PC-3 (cell line): ENCODE measurements around the gene COL9A3. TPM values are rescaled to one million over a fixed set of nuclear protein-coding genes. Genes with fewer than 3 reads are reported as not detected.

Source experiments
- ATAC-seq: fragments of 200-7000 bp; cut with Tn5 transposase; 2 replicates; pipeline ENCODE4 v1.9.1; 2020; ENCODE audit warnings: mild to moderate bottlenecking, moderate library complexity
- BruUV-seq: library from RNA; stranded (reverse); fragments of 400-500 nt; replicated peaks from 2 replicates; lab custom pipeline; 2021; lab: Mats Ljungman, UMichigan
- CTCF ChIA-PET: fragments of 300-600 bp; sonication (Branson Sonifier 250); formaldehyde crosslinking; loops from one replicate; lab custom pipeline; 2022; ENCODE audit warnings: antibody characterized with exemption; lab: Charles Lee
- POLR2A ChIA-PET: fragments of 300-600 bp; sonication (Branson Sonifier 250); formaldehyde crosslinking; loops from one replicate; lab custom pipeline; 2022; ENCODE audit warnings: antibody characterized with exemption; ENCODE audit not compliant: unreplicated experiment; lab: Charles Lee
- DNase-seq: peaks from one replicate; pipeline ENCODE4 v3.0.0-alpha.2; 2015
- H2AFZ ChIP-seq: fragments of 300-600 bp; sonication (generic); 2 replicates; pipeline ENCODE4 v1.6.0; 2016; ENCODE audit warnings: antibody characterized with exemption, low read length
- H3F3A ChIP-seq: fragments of 300-600 bp; sonication (generic); one replicate; pipeline ENCODE4 v1.6.0; 2017; ENCODE audit warnings: antibody characterized with exemption, low read length, control low read depth, mild to moderate bottlenecking; ENCODE audit not compliant: unreplicated experiment
- H3K27ac ChIP-seq: fragments of 300-600 bp; sonication (generic); 2 replicates; pipeline ENCODE4 v1.5.1; 2016; ENCODE audit warnings: mild to moderate bottlenecking, low read length
- H3K27me3 ChIP-seq: fragments of 300-600 bp; sonication (generic); 2 replicates; pipeline ENCODE4 v1.6.1; 2016; ENCODE audit warnings: low read length, mixed read lengths
- H3K36me3 ChIP-seq: fragments of 300-600 bp; sonication (generic); 2 replicates; pipeline ENCODE4 v1.6.1; 2016; ENCODE audit warnings: low read depth, mixed run types, low read length, mixed read lengths
- H3K4me1 ChIP-seq: fragments of 300-600 bp; sonication (generic); 2 replicates; pipeline ENCODE4 v1.5.1; 2016; ENCODE audit warnings: low read length; ENCODE audit not compliant: insufficient read depth
- H3K4me2 ChIP-seq: fragments of 300-600 bp; sonication (generic); 2 replicates; pipeline ENCODE4 v1.6.0; 2016; ENCODE audit warnings: low read length
- H3K4me3 ChIP-seq: fragments of 300-600 bp; sonication (generic); 2 replicates; pipeline ENCODE4 v1.5.1; 2016; ENCODE audit warnings: mild to moderate bottlenecking, low read length, mixed read lengths
- H3K79me2 ChIP-seq: fragments of 300-600 bp; sonication (generic); 2 replicates; pipeline ENCODE4 v1.6.1; 2017; ENCODE audit warnings: low read length, mixed read lengths
- H3K9ac ChIP-seq: fragments of 300-600 bp; sonication (generic); 2 replicates; pipeline ENCODE4 v1.6.0; 2016; ENCODE audit warnings: mild to moderate bottlenecking, low read length
- H3K9me2 ChIP-seq: fragments of 300-600 bp; sonication (generic); replicated peaks from 2 replicates; pipeline ENCODE4 v1.6.1; 2016; ENCODE audit warnings: mixed run types, low read length, mixed read lengths
- H3K9me3 ChIP-seq: fragments of 300-600 bp; sonication (generic); 2 replicates; pipeline ENCODE4 v1.6.1; 2016; ENCODE audit warnings: low read length, mixed read lengths
- H4K20me1 ChIP-seq: fragments of 300-600 bp; sonication (generic); 2 replicates; pipeline ENCODE4 v1.6.1; 2016; ENCODE audit warnings: low read length, mixed read lengths
- CTCF ChIP-seq: fragments of 300-600 bp; sonication (generic); conservative IDR thresholded peaks from 2 replicates; pipeline ENCODE4 v1.5.1; 2017; ENCODE audit warnings: antibody characterized with exemption, low read depth, mild to moderate bottlenecking, low read length
- EZH2 ChIP-seq: fragments of 300-600 bp; sonication (generic); IDR thresholded peaks from one replicate; pipeline ENCODE4 v1.6.1; 2017; ENCODE audit warnings: antibody characterized with exemption, mild to moderate bottlenecking, low read length; ENCODE audit not compliant: unreplicated experiment
- EZH2phosphoT487 ChIP-seq: fragments of 300-600 bp; sonication (generic); IDR thresholded peaks from 2 replicates; pipeline ENCODE4 v1.6.1; 2018; ENCODE audit warnings: mild to moderate bottlenecking, antibody characterized with exemption, low read length, borderline replicate concordance
- intact Hi-C: fragments of 100-400 bp; cut with micrococcal nuclease; formaldehyde crosslinking; loops from 2 replicates; pipeline ENCODE4 v1.9.0; 2023
- total RNA-seq: library from RNA; depleted of rRNA; stranded (reverse); fragments of >200 nt; gene quantifications from 2 replicates; pipeline ENCODE4 v1.2.3, GENCODE V29; 2014

COL9A3 gene
- total RNA-seq, 1 experiment from 2014 or later, result 14.3 TPM

- intact Hi-C loops, result no loop called here
Observed at GRCh38 chr20:62832951-62833391, 16.1 kb downstream of the COL9A3 start.

GRCh38 chr20:62834967-62835730, 18.3 kb downstream of the COL9A3 start:
- intact Hi-C loops, result no loop called here
- no peak overlapping the region for H3K27ac ChIP-seq
- H3K27me3 ChIP-seq, result no peaks in the 10 kb centered on the region
- ATAC-seq (no peak), DNase-seq (no peak)
- H4K20me1 ChIP-seq, result no peaks in the 10 kb centered on the region
- BruUV-seq, result no TSS peak
- H3K9me3 ChIP-seq, result no peaks in the 10 kb centered on the region
- ChIA-PET POLR2A (no interaction called here), CTCF (interaction anchor here (0.5 to 0.6 kb wide), 2 partner anchors 10 to 12 kb away, joined by 3 to 11 read pairs; no protein-coding TSS in a partner anchor)
- H3F3A ChIP-seq, result no peaks in the 10 kb centered on the region
- peaks cover 28% of the 10 kb centered on the region for H3K4me1 ChIP-seq
- H3K79me2 ChIP-seq, result no peaks in the 10 kb centered on the region
- no peaks in the 10 kb centered on the region for H3K36me3 ChIP-seq
- H3K4me3 ChIP-seq, result no peak overlapping the region
- no peak overlapping the region for H3K9ac ChIP-seq
- no peak overlapping the region for H2AFZ ChIP-seq
- TF ChIP-seq CTCF, result no peak
- no peak for TF ChIP-seq EZH2
- no peak for TF ChIP-seq EZH2phosphoT487
- peak overlapping the region; percentile 76; the same call in 1 of the 2 replicates for H3K4me2 ChIP-seq
- no peaks in the 10 kb centered on the region for H3K9me2 ChIP-seq

More at GRCh38 chr20:62832951-62833391, 16.1 kb downstream of the COL9A3 start:
- DNase-seq (no peak), ATAC-seq (peak; percentile 28)
- ChIA-PET CTCF (interaction anchor here (1.8 kb wide), 1 partner anchor 10 kb away, joined by 8 read pairs; no protein-coding TSS in a partner anchor), POLR2A (no interaction called here)
- no peak overlapping the region for H3K9ac ChIP-seq
- no peaks in the 10 kb centered on the region for H3K79me2 ChIP-seq
- peak overlapping the region; percentile 65 for H2AFZ ChIP-seq
- peak overlapping the region; percentile 72 for H3K4me2 ChIP-seq
- H3K27me3 ChIP-seq, result no peaks in the 10 kb centered on the region
- H3K4me3 ChIP-seq, result peak overlapping the region; percentile 36
- no peak for TF ChIP-seq EZH2
- TF ChIP-seq EZH2phosphoT487, result no peak
- no peak for TF ChIP-seq CTCF
- H3K4me1 ChIP-seq, result peaks cover 27% of the 10 kb centered on the region
- no peaks in the 10 kb centered on the region for H3K9me2 ChIP-seq
- H3K9me3 ChIP-seq, result no peaks in the 10 kb centered on the region
- BruUV-seq, result no TSS peak
- no peaks in the 10 kb centered on the region for H4K20me1 ChIP-seq
- no peaks in the 10 kb centered on the region for H3F3A ChIP-seq
- H3K27ac ChIP-seq, result no peak overlapping the region
- H3K36me3 ChIP-seq, result no peaks in the 10 kb centered on the region
